ENCODE results near the gene AHCYL2.
"Not testable (repeated sequence)": the region's sequence is repeated elsewhere in the genome, so short reads cannot be mapped to it uniquely, and the experiment has no call there.

Gene AHCYL2

DNA sequence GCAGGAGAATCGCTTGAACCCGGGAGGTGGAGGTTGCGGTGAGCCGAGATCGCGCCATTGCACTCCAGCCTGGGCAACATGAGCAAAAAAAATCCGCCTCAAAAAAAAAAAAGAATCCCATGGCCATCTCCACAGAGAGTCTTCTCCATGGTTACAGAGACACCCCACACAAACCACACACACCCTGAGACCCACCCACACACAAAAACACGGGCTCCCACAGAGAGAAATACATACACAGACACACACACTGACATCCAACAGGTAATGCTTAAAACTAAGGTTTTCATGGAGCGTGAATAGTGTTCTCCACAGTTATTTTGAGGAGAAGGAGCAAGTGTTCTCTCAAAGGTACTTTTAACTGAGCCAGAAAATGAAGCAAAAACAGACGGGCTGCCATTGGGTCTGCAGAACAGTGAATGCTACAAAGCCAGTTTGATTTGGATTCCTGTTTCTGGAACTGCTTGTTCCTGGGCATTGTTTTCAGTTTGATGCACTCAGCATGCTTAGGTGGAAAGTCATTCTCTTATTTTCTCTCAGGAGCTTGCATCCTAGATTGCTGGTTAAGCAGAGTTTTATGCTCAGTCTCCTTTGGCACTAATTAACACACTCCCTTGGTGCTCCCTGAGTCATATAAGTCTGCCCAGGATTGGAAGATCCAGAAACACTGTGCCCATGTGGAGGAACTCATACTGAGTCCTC is 15.4 kb downstream of the AHCYL2 start:
- no peak for DNase-seq (ENCODE audit: low spot score)

DNA sequence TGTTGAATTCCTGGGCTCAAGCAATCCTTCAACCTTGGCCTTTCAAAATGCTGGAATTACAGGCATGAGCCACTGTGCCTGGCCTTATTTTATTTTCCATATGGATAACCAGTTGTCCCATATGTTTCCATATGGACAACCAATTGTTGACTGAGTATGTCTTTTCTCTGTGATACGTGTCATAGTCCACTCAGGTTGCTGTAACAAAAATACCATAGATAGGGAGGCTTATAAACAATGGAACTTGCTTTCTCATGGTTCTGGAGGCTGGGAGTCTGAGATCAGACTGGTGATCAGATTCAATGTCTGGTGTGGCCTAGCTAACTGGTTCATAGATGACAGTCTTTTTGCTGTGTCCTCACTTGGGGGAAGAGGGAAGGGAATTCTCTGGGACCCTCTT is 19.4 kb downstream of the AHCYL2 start:
- DNase-seq (ENCODE audit: low spot score), result no peak

DNA sequence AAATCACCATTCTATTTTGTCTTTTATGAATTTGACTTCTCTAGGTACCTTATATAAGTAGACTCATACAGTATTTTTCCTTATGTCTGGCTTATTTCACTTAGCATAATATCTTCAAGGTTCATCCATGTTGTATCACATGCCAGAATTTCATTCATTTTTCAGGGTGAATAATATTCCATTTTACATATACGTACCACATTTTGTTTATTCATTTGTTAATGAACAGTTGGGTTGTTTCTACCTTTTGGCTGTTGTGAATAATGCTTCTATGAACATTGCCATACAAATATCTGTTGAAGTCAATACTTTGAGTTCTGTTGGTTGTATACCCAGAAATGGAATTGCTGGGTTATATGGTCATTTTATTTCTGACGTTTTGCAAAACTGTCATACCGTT is 20.7 kb downstream of the AHCYL2 start:
- no peak for DNase-seq (ENCODE audit: low spot score)

DNA sequence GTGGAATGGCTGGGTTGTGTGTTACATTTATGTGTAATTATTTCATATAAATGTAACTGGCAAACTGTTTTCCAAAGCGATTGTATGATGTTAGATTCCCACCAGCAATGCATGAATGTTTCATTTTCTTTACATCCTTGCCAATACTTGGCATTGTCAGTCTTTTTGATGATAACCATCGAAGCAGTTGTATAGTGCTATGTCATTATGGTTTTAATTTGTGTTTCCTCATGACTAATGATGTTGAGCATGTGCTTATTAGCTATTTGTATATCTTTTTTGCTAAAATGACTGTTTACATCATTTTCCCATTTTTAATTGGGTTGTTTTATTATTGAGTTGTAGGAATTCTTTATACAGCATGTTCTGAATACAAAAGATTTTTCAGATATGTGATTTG is 22.3 kb downstream of the AHCYL2 start:
- no peak for DNase-seq (ENCODE audit: low spot score)

- no peak for DNase-seq (ENCODE audit: low spot score)
Measured at GRCh38 chr7:129252128-129252527, 27.3 kb downstream of the AHCYL2 start.

- DNase-seq (ENCODE audit: low spot score), result not testable (repeated sequence)
Measured at GRCh38 chr7:129252603-129253002, 27.8 kb downstream of the AHCYL2 start.

DNA sequence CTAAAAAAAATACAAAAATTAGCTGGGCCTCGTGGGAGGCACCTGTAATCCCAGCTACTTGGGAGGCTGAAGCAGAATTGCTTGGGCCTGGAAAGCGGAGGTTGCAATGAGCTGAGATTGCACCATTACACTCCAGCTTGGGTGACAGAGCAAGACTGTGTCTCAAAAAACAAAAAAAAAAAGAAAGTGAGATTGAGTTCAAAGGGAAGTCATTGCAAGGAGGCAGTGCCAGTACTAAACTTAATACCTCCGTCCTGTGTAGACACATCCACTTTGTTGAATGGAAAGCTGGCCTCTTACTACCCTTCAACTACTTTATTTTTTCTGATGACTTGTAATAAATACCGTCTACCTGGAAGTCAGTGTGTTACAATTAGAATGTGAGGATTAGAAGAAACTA is 31.0 kb downstream of the AHCYL2 start:
- no peak for DNase-seq (ENCODE audit: low spot score)

DNA sequence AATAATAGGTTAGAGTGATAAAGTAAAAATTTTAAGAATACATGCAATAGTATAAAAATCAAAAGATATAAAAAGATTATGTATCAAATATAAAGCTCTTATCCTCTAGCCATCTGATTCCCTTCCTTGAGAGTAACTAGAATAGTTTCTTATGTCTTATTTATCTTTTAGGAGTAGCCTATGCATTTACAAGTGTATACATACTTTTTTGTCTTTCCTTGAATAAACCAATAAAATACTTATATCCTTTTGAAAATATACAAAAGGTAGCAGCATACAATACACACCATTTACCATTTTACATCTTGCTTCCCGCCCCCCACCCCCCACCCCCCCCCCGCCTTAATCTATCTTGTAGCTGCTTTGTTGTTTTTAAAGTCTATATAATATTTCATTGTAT is 31.4 kb downstream of the AHCYL2 start:
- no peak for DNase-seq (ENCODE audit: low spot score)

GRCh38 chr7:129257168-129257567 is 32.3 kb downstream of the AHCYL2 start:
- DNase-seq (ENCODE audit: low spot score), result no peak

GRCh38 chr7:129258649-129259389 is 34.0 kb downstream of the AHCYL2 start:
- DNase-seq (ENCODE audit: low spot score), result no peak

GRCh38 chr7:129262324-129262723 is 37.5 kb downstream of the AHCYL2 start:
- DNase-seq (ENCODE audit: low spot score), result no peak

DNA sequence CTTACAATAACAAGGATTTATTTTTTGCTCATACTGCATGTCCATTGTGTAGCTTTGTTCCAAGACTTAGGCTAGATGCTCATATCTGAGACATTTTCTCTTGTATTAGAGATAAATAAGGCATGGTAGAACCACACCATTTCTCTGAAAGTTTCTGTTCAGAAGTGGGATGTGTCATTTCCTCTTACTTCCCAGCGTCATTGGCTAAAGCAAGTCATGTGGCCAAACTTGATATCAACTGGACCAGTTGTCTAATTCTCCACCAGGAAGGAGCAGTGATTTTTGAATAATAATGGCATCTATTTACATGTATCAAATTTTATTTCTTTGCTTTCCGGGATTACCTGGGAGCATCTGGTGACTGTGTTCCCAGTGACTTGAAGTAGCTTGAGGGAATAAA is 38.3 kb downstream of the AHCYL2 start:
- DNase-seq (ENCODE audit: low spot score), result no peak

DNA sequence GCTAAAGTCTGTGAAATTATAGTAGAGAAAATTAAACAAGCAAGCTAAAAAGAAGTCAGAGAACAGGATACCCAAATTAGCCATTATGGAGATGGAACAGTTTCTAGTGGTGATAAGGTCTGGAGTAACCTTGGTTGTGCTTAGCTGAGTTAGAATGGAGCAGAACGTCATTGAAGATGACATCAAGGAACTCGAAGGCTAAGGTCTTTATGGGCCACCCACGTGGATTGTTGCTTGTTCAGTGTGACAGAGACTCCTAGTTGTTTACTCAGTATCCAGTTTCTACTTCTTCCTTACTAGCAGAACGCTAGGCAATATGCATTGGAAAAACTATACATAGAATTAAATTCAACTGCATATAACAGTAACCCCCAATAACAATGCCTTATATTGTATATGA is 39.7 kb downstream of the AHCYL2 start:
- DNase-seq (ENCODE audit: low spot score), result no peak

DNA sequence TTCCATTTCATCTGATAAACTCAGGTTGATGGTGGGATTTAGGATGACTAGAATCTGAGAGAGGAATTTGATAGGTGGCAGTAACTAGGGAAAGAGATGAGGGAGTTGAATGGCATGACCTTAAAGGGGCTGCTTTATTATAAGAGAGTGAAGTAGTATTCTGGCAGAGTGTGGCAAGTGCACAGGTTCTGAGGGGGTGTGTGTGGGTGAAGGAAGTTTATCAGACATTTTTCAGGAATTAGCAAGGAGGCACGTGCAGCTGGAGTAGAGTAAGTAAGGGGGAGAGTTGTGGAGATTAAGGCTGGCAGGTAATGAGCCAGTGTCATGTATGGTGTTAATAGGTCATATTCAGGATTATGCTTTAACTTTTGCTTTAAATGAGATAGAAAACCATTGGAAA is 40.5 kb downstream of the AHCYL2 start:
- no peak for DNase-seq (ENCODE audit: low spot score)

- DNase-seq (ENCODE audit: low spot score), result no peak
Measured at GRCh38 chr7:129266181-129266580, 41.4 kb downstream of the AHCYL2 start.

- DNase-seq (ENCODE audit: low spot score), result no peak
Measured at GRCh38 chr7:129270077-129270476, 45.2 kb downstream of the AHCYL2 start.

DNA sequence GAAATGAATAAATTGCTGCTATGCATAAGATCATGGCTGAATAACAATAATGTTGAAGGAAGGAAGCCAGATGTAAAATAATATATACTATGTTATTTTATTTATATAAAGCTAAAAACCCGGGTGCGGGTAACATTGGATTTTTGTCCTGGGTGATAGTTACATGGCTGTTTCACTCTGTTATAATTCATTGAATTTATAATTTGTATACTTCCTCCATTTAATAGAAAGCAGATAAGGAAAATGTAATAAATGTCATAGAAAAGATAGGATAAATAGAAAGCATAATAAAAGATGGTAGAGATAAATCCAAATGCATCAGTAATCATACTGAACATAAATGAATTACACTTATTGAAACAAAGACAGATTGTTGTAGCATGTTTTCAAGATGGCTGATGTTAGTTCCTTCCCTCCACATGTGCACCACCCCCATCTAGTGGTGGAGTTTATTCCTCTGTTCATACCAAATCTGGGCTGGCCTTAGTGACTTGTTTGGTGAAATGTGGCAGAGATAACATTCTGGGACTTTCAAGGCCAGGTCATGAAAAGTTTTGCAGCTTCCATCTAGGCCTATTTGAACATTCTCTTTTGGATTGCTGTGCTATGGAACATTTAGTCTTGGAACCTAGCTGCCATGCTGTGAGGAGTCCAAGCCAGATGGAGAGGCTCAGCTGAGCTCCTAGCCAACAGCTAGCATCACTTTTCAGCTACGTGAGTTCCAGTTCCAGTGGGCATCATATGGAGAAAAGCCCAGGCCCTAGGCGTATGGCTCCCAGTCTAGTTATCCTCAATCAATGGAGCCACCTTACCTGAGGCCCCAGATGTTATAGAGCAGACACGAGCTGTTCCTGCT is 46.9 kb downstream of the AHCYL2 start:
- DNase-seq (ENCODE audit: low spot score), result peak; percentile 65

GRCh38 chr7:129273936-129274335 is 49.1 kb downstream of the AHCYL2 start:
- DNase-seq (ENCODE audit: low spot score), result no peak

GRCh38 chr7:129277629-129278028 is 52.8 kb downstream of the AHCYL2 start:
- no peak for DNase-seq (ENCODE audit: low spot score)

- no peak for DNase-seq (ENCODE audit: low spot score)
Measured at GRCh38 chr7:129278688-129279087, 53.9 kb downstream of the AHCYL2 start.

- no peak for DNase-seq (ENCODE audit: low spot score)
Measured at GRCh38 chr7:129279757-129280156, 54.9 kb downstream of the AHCYL2 start.

DNA sequence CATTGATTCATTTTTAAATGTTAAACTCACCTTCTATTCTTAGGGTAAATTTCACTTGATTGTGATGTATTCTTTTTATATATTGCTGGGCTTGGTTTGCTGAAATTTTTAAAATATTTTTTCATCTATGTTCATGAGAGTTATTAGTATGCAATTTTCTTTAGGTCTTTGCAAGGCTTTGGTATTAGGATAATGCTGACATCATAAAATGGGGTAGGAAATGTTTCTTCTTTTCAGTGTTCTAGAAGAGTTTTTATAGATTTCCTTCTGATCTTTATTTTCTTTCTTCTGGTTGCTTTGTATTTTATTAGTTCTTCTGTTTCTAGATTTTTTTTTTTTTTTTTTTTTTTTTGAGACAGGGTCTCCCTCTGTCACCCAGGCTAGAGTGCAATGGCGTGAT is 56.3 kb downstream of the AHCYL2 start:
- DNase-seq (ENCODE audit: low spot score), result no peak
